Esophagus muscularis mucosa (tissue), 2 donors: ENCODE data around the gene CALCR.

Experiments
- POLR2A ChIP-seq: fragments of 450-650 bp; IDR thresholded peaks from one replicate; pipeline ENCODE4 v1.6.1; 2017; ENCODE audit warnings: antibody characterized with exemption, moderate library complexity, mild to moderate bottlenecking, low read depth
- POLR2AphosphoS5 ChIP-seq, 2 donors: sonication (generic); formaldehyde crosslinking; IDR thresholded peaks; one replicate each; pipeline ENCODE4 v1.6.1; 2017; ENCODE audit warnings: antibody characterized with exemption in 2 of 2

- TF ChIP-seq POLR2A, result no peak
- no peak for TF ChIP-seq POLR2AphosphoS5 (IDR thresholded peaks at IDR 0.05)
These were observed 165.2 kb downstream of the CALCR start for GRCh38 chr7:93409324-93409723.
